A673 (cell line): ENCODE data around the gene PADI4. TPM values are rescaled to one million over a fixed set of nuclear protein-coding genes. Genes with fewer than 3 reads are reported as not detected.

ENCODE experiments used
- BruUV-seq: library from RNA; stranded (reverse); fragments of 400-500 nt; replicated peaks from 2 replicates; lab custom pipeline; 2021; lab: Mats Ljungman, UMichigan
- CTCF ChIA-PET: fragments of 300-600 bp; sonication (Branson Sonifier 250); formaldehyde crosslinking; loops from one replicate; lab custom pipeline; 2022; ENCODE audit warnings: antibody characterized with exemption; lab: Charles Lee
- POLR2A ChIA-PET: fragments of 300-600 bp; sonication (Branson Sonifier 250); formaldehyde crosslinking; loops from one replicate; lab custom pipeline; 2022; ENCODE audit warnings: antibody characterized with exemption; ENCODE audit not compliant: low non-redundant PET; lab: Charles Lee
- DNase-seq: peaks from one replicate; pipeline ENCODE4 v3.0.0-alpha.2; 2015; ENCODE audit warnings: low spot score
- H3K27ac ChIP-seq: fragments of 200-600 bp; sonication (generic); 2 replicates; pipeline ENCODE4 v1.5.1; 2016; ENCODE audit warnings: mixed run types, low read depth, mild to moderate bottlenecking, mixed read lengths, antibody characterized with exemption, low read length; ENCODE audit not compliant: poor library complexity, severe bottlenecking
- H3K27me3 ChIP-seq: fragments of 200-600 bp; sonication (generic); replicated peaks from 2 replicates; pipeline ENCODE4 v1.6.1; 2017; ENCODE audit warnings: mixed run types, low read depth, mild to moderate bottlenecking, mixed read lengths, antibody characterized with exemption, low read length; ENCODE audit not compliant: insufficient read depth, poor library complexity
- H3K36me3 ChIP-seq: fragments of 200-600 bp; sonication (generic); 2 replicates; pipeline ENCODE4 v1.6.1; 2016; ENCODE audit warnings: mixed run types, mild to moderate bottlenecking, mixed read lengths, antibody characterized with exemption, low read length; ENCODE audit not compliant: insufficient read depth, poor library complexity, severe bottlenecking
- H3K4me1 ChIP-seq: fragments of 200-600 bp; sonication (generic); 2 replicates; pipeline ENCODE4 v1.6.1; 2017; ENCODE audit warnings: mixed run types, mild to moderate bottlenecking, mixed read lengths, antibody characterized with exemption, low read length; ENCODE audit not compliant: insufficient read depth, poor library complexity, severe bottlenecking
- H3K4me3 ChIP-seq: fragments of 200-600 bp; sonication (generic); 2 replicates; pipeline ENCODE4 v1.5.1; 2016; ENCODE audit warnings: low read depth, mixed run types, mild to moderate bottlenecking, mixed read lengths, low read length; ENCODE audit not compliant: poor library complexity, severe bottlenecking
- H3K9me3 ChIP-seq: fragments of 200-600 bp; sonication (generic); 2 replicates; pipeline ENCODE4 v1.6.1; 2016; ENCODE audit warnings: mixed run types, low read depth, mild to moderate bottlenecking, mixed read lengths, antibody characterized with exemption, low read length; ENCODE audit not compliant: poor library complexity, severe bottlenecking
- CTCF ChIP-seq: fragments of 300-800, 200-600 bp; sonication (generic); conservative IDR thresholded peaks from 2 replicates; pipeline ENCODE4 v1.5.1; 2017; ENCODE audit warnings: low read depth, mild to moderate bottlenecking, antibody characterized with exemption, low read length, moderate library complexity, mixed read lengths
- EZH2 ChIP-seq: fragments of 200-600 bp; sonication (generic); IDR thresholded peaks from 2 replicates; pipeline ENCODE4 v1.6.1; 2017; ENCODE audit warnings: borderline replicate concordance, low read depth, mild to moderate bottlenecking, mixed read lengths, antibody characterized with exemption, low read length; ENCODE audit not compliant: poor library complexity, severe bottlenecking
- intact Hi-C: fragments of 100-400 bp; cut with micrococcal nuclease; formaldehyde crosslinking; loops from one replicate; pipeline ENCODE4 v1.10.0; 2022; ENCODE audit not compliant: unreplicated experiment
- total RNA-seq: library from RNA; stranded (reverse); gene quantifications from 2 replicates; pipeline ENCODE4 v1.2.3, GENCODE V29; 2021

The PADI4 gene
- total RNA-seq, 1 experiment from 2014 or later, result not detected

GRCh38 chr1:17277511-17278159 lies 30.4 kb upstream of the PADI4 start:
- H3K27me3 ChIP-seq, result no peaks in the 10 kb centered on the region
- BruUV-seq, result no TSS peak
- H3K4me3 ChIP-seq, result no peak overlapping the region
- H3K4me1 ChIP-seq, result no peaks in the 10 kb centered on the region
- ChIA-PET CTCF (interaction anchor here (0.7 kb wide), 1 partner anchor 326 kb away, joined by 3 read pairs; no protein-coding TSS in a partner anchor), POLR2A (no interaction called here)
- no peak overlapping the region for H3K27ac ChIP-seq
- no peak for DNase-seq
- H3K36me3 ChIP-seq, result no peaks in the 10 kb centered on the region
- TF ChIP-seq CTCF (no peak), EZH2 (no peak)
- intact Hi-C loops, result no loop called here
- H3K9me3 ChIP-seq, result no peaks in the 10 kb centered on the region

- intact Hi-C loops, result no loop called here
Measured at GRCh38 chr1:17278996-17279830, 28.8 kb upstream of the PADI4 start.

GRCh38 chr1:17280436-17280835 lies 27.6 kb upstream of the PADI4 start:
- no TSS peak for BruUV-seq
- ChIA-PET CTCF (no interaction called here), POLR2A (no interaction called here)
- no peak overlapping the region for H3K27ac ChIP-seq
- H3K36me3 ChIP-seq, result no peaks in the 10 kb centered on the region
- TF ChIP-seq EZH2 (no peak), CTCF (no peak)
- no peaks in the 10 kb centered on the region for H3K27me3 ChIP-seq
- no peak overlapping the region for H3K4me3 ChIP-seq
- DNase-seq, result no peak
- intact Hi-C loops, result no loop called here
- no peaks in the 10 kb centered on the region for H3K9me3 ChIP-seq
- no peaks in the 10 kb centered on the region for H3K4me1 ChIP-seq

More at GRCh38 chr1:17278996-17279830, 28.8 kb upstream of the PADI4 start:
- TF ChIP-seq CTCF (no peak), EZH2 (no peak)
- H3K4me1 ChIP-seq, result no peaks in the 10 kb centered on the region
- H3K27ac ChIP-seq, result no peak overlapping the region
- POLR2A ChIA-PET, result no interaction called here
- no peaks in the 10 kb centered on the region for H3K36me3 ChIP-seq
- BruUV-seq, result no TSS peak
- no peak overlapping the region for H3K4me3 ChIP-seq
- H3K9me3 ChIP-seq, result no peaks in the 10 kb centered on the region
- CTCF ChIA-PET, result no interaction called here
- DNase-seq, result no peak
- no peaks in the 10 kb centered on the region for H3K27me3 ChIP-seq
